Femur (tissue), 1 donor: ENCODE results near the gene CELF2.

Source experiments
- DNase-seq: peaks from one replicate; pipeline ENCODE4 v3.0.0-alpha.2; 2017

CELF2 gene

DNA sequence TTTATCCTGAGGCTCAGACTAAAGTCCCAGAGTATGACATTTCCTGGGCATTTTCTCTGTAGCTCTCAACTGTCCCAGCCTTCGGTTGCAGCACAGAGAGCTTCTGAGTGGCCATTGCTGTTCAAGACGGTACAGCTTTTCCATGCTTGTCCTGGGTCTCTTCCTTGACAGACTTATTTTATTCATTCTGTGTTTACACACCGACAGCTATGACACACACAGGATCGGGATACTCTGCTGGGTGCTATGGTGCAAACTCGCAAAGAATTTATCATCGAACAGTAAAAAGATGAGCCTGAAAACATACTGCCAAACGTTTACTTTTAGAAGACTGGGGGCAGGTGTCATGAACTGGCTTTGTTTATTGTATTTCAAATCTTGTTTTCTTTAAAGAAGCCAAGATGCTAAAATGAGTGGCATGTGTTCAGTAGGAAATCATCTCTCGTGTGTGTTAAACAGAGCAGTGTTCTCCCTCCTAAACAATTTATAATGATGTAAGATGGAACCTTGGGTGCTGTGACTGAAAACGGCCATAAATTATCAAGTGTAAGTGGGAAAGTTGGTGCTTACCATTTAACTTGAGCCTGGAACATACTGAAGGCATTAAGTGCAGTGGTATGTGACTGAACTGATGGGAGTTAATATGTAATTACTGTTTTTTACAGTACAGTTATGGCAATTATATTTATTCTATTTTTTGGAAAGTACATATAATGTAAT lies 120.8 kb downstream of the CELF2 start:
- no peak for DNase-seq

DNA sequence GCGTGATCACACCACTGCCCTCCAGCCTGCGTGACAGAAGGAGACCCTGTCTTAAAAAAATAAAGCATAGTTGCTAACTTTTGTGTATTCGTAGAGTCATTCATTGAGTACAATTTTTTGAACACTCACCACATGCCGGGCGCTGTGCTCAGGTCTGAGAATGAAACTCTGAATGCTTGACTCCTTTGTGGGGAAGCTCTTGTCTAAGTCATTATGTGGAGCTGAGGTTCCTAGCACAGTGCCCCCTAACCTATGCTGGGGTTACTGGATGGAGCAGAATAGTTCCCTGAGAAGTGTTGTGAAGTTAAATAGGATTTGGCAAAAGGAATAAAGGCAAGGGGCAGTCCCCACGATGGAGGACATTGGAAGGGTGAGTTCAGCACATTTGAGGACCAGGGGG lies 123.3 kb downstream of the CELF2 start:
- no peak for DNase-seq

DNA sequence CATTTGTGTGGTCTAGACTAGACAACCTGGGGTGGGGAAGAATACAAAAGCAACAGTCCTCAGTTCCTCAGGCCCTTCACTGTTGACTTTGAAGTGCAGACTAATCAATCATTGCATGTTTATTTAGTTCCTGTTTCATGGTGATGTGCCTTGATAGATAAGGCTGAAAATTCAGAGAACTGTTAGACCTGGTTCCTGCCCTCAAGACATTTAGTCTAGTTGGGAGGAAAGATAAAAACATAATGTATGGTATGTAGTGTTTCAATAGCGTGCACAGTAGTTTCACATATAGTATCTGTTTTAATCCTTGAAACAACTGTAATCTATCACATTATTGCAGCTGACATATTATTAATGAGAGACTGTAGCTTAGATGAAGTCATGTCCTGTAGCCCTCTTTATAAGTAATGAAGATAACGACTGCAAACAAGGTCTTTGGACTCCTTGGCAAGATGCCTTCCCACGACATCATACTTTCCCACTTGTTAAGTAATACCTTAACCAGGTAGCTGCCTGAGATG lies 124.0 kb downstream of the CELF2 start:
- no peak for DNase-seq

DNA sequence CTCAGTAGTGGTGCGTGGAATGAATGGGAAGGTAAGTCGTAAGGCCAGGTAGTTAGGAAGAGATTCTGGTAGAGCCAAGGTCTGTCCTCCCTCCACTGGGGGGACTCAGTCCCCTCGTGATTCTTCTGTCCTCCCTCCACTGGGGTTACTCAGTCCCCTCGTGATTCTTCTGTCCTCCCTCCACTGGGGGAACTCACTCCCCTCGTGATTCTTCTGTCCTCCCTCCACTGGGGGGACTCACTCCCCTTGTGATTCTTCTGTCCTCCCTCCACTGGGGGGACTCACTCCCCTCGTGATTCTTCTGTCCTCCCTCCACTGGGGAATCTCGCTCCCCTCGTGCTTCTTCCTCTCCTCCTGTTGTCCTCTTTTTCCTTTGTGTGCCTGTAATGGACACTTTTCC lies 125.1 kb downstream of the CELF2 start:
- DNase-seq: no peak

GRCh38 chr10:11143242-11143641 lies 125.6 kb downstream of the CELF2 start:
- DNase-seq: no peak

DNA sequence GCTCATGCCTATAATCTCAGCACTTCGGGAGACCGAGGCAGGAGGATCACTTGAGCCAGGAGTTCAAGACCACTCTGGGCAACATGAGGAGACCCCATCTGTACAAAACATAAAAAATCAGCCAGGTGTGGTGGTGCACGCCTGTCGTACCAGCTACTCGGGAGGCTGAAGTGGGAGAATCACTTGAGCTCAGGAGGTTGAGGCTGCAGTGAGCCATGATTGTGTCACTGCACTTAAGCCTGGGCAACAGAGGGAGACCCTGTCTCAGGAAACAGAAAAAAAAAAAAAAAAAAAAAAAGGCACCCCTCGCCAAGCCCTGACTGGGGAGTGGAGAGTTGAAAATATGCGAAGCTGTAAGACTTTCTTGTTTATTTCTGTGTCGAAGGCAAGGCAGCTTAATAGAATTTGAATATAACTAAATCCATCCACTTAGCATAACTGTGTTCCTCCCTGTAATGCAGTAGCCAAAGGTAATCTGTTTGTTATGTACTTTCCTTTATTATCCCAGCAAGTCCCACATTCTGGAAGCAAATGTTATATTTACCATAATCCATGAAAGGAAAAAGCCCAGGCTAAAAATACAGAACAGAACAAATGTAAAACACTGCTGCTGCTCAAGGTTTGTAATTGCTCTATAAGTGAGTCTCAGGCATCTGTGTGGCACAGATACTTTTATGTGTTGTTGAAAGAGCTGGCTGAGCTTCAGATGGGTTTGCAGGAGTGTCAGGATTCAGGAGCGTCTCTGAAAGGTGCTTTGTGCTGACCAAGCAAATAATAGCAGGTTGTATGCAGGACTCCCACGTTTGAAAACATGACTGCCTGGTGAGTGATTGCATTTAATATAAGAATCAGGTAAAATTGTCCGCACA lies 127.2 kb downstream of the CELF2 start:
- no peak for DNase-seq

DNA sequence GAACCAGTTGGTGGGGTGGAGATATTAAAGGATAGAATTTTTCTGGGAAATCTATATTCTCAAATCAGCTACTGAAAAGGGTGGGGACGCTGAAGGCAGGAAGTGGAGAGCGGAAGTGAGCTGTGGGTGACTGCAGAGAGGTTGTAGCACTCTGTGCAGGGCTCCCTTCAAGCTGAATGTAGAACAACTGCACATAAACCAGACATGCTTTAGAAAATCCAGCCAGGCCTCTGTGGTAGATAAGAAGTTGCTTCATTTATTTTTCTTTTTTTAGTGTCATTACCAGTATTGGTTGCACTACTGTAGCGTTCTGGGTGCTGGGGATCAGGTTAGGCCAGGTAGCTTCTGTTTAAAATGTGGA lies 127.8 kb downstream of the CELF2 start:
- DNase-seq: no peak

DNA sequence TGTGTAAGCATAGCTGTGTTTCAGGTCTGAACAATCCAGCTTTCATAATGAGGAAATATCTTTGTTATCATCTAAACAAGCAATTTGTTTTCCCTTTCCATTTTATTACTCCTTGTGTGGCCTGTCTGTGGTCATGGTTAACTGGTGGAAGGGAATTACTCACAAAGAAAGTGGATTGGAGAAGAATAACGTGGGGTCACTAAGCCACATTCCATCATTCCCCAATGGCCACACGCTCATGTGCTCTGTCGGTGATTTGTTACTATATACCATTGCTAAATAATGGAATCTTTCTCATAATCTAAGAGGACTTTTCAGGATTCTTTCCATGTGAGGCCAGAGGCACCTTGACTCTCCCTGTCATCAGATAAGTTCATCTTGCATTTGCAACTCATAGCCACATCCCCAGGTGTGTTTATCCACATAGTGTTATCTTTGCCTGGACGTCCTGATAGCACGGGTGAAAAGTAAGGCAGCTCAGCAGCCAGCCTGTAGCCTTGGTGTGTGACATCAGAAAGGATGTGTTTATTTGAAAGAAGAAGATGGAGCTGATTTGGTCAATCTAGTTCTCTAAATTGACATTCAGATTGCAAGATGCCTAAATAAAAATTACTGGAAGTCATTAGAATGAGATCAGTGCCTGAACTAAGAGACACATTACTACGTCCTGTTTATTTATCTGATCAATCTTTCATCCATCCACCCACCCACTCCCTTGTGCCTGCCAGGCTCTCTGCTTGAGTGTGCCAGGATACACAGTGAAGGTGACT lies 128.9 kb downstream of the CELF2 start:
- no peak for DNase-seq

DNA sequence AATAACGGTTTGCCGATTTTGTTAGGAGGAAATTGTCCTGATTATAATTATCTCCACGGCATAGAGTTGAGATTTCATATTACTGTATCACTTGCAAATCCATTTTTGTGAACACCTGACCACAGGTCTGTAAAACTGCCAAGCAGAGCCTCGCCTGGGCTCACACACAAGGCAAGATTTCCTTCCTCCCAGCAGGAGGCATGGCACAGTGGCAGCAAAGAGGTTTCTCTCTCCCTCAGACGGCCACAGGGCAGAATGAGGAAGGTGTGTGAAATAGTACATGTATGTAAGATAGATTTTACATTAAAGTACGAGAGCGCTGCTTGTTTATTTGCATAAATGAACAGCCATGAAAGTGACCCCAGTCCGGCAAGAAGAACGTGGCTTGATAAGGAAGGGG lies 130.1 kb downstream of the CELF2 start:
- DNase-seq: no peak

- DNase-seq: no peak
Measured at GRCh38 chr10:11148142-11149028, 130.7 kb downstream of the CELF2 start.

DNA sequence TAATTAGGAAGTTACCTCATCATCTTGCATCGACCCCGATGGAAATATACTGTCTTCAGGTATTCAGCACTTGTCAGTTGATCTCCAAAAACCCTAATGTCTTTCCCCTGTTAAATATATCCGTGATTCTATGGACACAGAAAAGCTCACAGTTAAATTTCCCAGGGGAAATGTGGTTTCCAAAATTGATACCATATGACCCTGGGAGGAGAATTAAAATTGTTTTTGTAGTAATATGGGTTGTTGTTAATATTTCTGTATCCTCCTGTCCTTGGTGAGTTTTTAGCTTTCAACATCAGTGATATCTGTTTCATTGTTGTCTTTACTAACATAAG lies 132.1 kb downstream of the CELF2 start:
- DNase-seq: no peak

GRCh38 chr10:11150231-11150731 lies 132.6 kb downstream of the CELF2 start:
- no peak for DNase-seq

GRCh38 chr10:11150879-11151415 lies 133.3 kb downstream of the CELF2 start:
- no peak for DNase-seq

DNA sequence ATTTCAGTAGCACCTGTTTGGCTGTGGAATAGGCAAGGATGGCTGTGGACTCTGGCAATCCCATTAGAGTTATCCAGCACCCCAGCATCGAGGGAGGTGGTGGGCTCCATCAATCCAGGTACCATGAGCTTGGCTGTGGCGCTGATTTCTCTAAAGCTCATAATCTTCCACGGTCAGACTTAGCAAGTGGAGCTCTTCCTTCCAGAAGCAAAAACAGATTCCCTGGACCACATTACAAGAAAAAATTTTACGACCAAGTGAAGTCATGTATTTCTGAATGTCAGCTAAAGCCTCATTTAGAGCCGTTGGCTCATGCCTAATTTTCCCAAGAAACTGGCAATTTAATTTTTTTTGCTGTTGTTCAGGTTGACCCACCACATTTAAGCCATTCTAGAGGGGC lies 135.1 kb downstream of the CELF2 start:
- no peak for DNase-seq

DNA sequence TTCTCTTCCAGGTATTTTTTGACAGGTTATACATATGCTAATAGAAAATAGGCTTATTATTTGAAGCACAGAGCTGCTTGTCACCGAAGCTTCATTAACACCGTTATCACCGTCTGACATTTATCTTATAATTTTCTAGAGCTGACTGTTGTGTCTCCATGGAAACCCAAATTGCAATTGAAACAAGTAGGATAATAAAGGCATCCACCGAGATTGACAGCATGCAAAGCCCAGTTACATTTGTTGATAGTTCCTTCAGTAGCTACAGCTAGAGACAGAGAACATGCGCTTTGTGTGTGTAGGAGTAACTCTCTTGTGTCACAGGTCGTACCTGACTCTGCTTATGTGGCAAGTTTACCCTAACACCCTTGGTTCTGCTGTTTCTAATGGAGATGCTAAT lies 135.6 kb downstream of the CELF2 start:
- DNase-seq: no peak

DNA sequence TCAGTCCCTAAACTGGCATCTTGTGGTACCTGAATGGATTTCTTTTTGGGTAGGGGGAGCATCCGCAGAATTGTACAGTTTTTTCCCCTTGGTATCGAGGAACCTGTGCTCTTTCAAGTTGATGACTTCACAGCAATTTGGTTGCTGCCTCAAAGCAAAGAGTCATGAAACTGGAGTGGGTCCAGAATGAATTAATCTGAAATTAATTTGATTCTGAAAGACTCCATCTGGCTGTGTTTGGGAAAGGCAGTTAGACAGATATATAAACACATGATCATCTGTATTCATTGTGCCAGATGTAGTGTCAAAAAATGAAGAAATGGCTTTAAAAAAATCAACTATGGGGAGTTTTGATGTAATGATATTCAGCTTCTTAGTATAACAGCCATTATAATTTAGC lies 136.1 kb downstream of the CELF2 start:
- DNase-seq: no peak

GRCh38 chr10:11154333-11154732 lies 136.7 kb downstream of the CELF2 start:
- DNase-seq: no peak

GRCh38 chr10:11154849-11155498 lies 137.3 kb downstream of the CELF2 start:
- no peak for DNase-seq

DNA sequence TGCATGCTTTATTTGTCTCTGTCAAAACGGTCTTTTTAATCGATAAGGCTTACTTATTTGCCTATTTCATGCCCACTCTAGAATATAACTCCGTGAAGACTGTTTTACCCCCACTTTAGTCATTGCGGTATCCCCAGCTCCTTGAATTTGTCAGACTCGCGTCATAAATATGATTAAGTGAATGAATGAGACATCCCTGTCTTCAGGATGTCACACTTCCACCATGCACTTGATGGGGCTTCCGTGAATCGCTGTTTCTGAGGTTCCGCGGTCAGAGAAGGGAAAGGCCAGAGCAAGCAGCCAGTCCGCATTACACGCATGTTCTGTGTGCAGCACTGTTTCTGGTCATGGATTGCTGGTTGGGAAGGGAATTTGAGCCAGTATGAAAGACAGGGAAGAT lies 138.8 kb downstream of the CELF2 start:
- DNase-seq: no peak

- DNase-seq: no peak
Measured at GRCh38 chr10:11157292-11158076, 139.8 kb downstream of the CELF2 start.

DNA sequence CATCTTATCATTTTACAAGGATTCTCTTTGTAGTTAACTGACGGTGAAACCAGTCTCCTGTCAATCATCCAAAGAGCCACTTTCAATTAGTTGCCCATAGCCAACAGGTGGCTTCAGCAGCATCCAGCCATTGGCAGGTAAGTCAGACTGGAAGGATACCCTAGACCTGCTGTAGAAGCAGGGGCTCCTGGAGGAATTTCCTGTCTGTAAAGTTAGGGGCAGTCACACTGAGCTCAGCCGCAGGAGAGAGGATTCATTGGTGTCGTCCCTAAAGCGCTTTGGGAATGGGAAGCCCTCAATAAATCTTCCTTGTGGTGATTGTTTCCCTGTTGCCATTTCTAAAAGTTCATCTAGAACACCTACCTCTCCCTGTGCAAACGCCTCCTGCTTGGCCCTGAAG lies 140.4 kb downstream of the CELF2 start:
- DNase-seq: no peak
